Mesothelial cell of epicardium (in vitro differentiated cells): Measurements from ENCODE around the gene STX4. TPM values are rescaled to one million over a fixed set of nuclear protein-coding genes. Genes with fewer than 3 reads are reported as not detected.

Experiments
- DNase-seq, 2 experiments: peaks; one replicate each; pipeline ENCODE4 v3.0.0; 2021; ENCODE audit warnings: low spot score in 2 of 2; ENCODE audit not compliant: unreplicated experiment in 2 of 2
- H3K27ac Mint-ChIP-seq: 2 replicates; pipeline ENCODE4 v1.8.0; 2021; ENCODE audit warnings: mixed read lengths
- H3K27me3 Mint-ChIP-seq: 2 replicates; pipeline ENCODE4 v1.8.0; 2021; ENCODE audit warnings: low read depth, mixed read lengths
- H3K36me3 Mint-ChIP-seq: 2 replicates; pipeline ENCODE4 v1.8.0; 2021; ENCODE audit warnings: mixed read lengths
- H3K4me1 Mint-ChIP-seq: 2 replicates; pipeline ENCODE4 v1.8.0; 2021; ENCODE audit warnings: mixed read lengths
- H3K4me3 Mint-ChIP-seq: 2 replicates; pipeline ENCODE4 v1.8.0; 2021; ENCODE audit warnings: mild to moderate bottlenecking, moderate library complexity, mixed read lengths
- H3K9me3 Mint-ChIP-seq: 2 replicates; pipeline ENCODE4 v1.8.0; 2021; ENCODE audit warnings: mixed read lengths
- CTCF ChIP-seq: fragments of 200-600 bp; sonication (generic); IDR thresholded peaks from one replicate; pipeline ENCODE4 v1.5.0; 2021; ENCODE audit warnings: antibody characterized with exemption; ENCODE audit not compliant: unreplicated experiment
- total RNA-seq: library from RNA; stranded (reverse); gene quantifications from 3 replicates; pipeline ENCODE4 v1.2.1, GENCODE V29; 2021

STX4 gene
- total RNA-seq, 1 donor from 2014 or later = 42.8 TPM

DNA sequence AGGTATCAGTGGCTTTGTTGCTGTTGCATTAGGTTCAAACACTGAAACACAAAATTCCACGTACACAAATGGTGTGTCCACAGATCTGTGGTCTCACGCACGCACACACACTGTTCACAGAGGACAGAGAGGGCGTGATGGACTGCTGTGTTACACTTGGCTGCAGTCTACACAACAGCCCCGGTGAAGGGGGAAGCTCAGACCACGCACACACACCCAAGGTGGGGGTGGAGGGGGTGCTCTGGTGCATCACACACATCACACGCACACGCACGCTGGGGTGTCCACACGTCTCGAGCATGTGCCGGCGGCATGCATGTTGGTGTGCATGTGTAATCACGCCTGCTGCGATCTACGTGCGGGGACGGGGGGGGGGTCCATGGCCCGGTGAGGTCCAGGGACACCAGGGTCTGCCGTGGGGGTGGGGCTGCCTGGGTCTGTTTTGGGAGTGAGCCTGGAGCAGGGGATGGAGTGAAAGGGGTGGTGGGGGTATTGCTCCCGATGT is 41.0 kb upstream of the STX4 start:
- no peak for DNase-seq
- Mint-ChIP-seq H3K4me1 (peaks cover 8% of the 10 kb centered on the region), H3K9me3 (no peaks in the 10 kb centered on the region), H3K4me3 (no peak overlapping the region), H3K36me3 (no peaks in the 10 kb centered on the region), H3K27ac (no peak overlapping the region), H3K27me3 (peaks cover 15% of the 10 kb centered on the region)
- no peak for TF ChIP-seq CTCF

DNA sequence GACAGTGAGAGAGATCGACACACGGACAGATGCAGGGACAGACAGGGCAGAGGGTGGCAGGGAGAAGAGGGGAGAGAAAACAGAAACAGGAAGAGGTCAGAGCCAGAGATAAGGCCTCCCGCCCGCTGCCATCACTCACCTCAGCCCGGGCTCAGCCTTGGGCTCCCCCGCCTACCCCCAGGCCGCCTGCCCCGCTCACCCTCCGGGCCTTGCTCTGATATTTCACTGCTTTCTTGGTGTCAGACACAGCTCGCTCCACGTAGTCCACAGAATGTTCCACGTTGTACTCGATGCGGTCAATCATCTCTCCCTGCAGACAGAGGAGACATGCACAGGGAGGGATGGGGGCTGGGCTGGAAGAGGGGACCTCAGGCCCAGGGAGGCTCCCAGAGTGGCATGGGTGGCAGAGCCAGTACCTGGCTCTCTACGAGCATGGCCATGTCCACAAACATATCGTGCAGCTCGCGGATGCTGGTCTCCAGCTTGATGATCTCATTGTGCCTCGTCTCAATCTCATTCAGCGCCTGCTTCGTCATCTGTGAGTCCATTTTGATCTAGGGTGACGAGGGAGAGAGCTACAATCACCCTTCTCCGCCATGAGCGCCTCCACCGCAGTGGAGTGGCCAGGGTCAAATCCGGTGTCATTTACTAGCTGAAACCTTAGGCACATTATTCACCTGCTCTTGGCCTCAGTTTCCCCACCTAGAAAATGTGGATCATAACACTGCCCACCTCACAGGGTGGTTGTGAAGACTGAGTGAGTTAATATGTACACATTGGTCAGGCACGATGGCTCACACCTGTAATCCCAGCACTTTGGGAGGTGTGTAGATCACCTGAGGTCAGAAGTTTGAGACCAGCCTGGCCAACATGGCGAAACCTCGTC is 40.2 kb upstream of the STX4 start:
- H3K9me3 Mint-ChIP-seq = no peaks in the 10 kb centered on the region
- no peak overlapping the region for H3K27ac Mint-ChIP-seq

DNA sequence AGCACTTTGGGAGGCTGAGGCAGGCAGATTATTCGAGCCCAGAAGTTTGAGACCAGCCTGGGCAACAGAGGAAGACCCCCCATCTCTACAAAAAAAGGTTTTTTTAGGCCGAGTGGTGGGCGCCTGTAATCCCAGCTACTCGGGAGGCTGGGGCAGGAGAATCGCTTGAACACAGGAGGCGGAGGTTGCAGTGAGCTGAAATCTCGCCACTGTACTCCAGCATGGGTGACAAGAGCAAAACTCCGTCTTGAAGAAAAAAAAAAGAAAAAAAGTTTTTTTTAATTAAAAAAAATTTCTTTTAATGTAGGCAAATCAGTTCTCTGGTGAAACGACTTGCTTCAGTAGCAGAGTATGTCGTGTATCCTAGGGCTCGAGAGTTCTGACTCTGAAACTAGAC is 37.4 kb upstream of the STX4 start:
- Mint-ChIP-seq H3K27me3 (peaks cover 31% of the 10 kb centered on the region), H3K27ac (no peak overlapping the region), H3K4me1 (peaks cover 18% of the 10 kb centered on the region), H3K36me3 (no peaks in the 10 kb centered on the region), H3K9me3 (no peaks in the 10 kb centered on the region), H3K4me3 (peak overlapping the region; percentile 40)
- no peak for TF ChIP-seq CTCF
- no peak for DNase-seq

More for the DNA sequence above, 40.2 kb upstream of the STX4 start:
- H3K4me3 Mint-ChIP-seq = no peak overlapping the region
- H3K36me3 Mint-ChIP-seq = no peaks in the 10 kb centered on the region
- H3K27me3 Mint-ChIP-seq = peaks cover 23% of the 10 kb centered on the region
- H3K4me1 Mint-ChIP-seq = peaks cover 14% of the 10 kb centered on the region
- TF ChIP-seq CTCF = no peak
- DNase-seq = no peak

DNA sequence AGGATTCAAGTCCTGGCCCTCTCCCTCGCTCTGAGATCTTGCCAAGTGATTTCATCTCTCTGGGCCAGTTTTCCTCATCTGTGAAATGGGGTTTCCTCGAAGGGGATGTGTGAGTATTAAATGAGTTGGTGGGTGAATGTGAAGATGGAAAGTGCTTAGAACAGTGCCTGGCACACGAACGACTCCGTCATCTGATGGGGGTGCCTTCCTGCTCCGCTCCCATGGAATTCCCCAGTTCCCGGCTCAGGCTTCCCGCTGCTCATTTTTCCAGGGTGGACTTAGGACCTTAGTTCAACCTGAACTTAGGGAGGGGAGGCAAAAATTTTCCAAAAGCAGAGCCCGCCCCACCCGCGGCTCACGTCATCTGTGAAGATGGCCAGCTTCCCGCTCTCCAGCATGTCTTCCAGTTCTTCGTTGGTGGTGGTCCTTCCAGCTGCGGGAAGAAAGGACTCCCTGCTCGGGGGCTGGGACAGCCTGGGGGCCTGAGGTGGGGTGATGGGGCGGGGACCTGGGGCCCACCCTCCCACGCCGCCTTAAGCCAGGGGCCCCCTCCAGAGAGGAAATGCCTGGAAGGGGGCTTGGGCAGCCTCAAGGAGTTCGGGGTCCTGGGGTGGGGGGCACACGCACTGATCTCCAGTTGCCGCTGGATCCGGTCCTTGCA is 36.9 kb upstream of the STX4 start:
- Mint-ChIP-seq H3K27ac (no peak overlapping the region), H3K36me3 (no peaks in the 10 kb centered on the region), H3K9me3 (no peaks in the 10 kb centered on the region), H3K4me3 (peak overlapping the region; percentile 68), H3K27me3 (peaks cover 31% of the 10 kb centered on the region), H3K4me1 (peaks cover 18% of the 10 kb centered on the region)
- TF ChIP-seq CTCF = no peak
- DNase-seq = no peak

DNA sequence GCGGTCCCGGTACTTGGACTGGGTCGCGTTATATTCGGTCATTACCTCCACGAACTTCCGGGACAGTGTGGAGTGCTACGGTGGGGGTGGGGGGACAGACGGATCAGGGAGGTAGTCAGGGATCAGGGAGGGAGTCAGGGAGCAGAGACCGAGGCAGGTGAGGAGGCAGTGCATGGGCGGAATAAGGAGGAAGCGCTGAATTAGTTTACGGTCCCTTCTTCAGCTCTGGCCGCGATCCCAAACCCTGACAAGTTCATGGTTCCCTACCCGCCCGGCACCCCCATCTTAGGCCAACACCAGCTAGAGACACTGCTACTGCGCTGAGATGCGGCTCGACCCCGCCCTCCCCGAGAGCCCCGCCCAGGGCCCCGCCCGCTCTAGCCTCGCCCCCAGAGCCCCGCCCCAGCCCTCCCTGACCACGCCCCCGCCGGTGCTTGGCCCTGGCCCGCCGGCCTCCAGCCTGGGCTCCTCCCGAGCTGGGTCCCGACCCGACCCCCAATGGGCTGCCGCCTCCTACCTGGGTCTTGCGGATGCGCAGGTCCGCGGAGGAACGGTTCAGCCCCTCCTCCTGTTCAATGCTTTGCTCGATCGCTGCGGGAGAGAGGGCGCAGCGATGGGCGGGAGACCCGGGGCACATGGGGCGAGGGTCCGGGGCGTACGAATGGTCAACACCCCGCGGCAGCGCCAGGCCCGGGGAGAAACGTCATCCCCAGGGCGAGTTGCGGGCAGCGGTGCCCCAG is 36.2 kb upstream of the STX4 start:
- peak; percentile 51 to 57 for DNase-seq
- Mint-ChIP-seq H3K9me3 (no peaks in the 10 kb centered on the region), H3K27ac (no peak overlapping the region), H3K4me3 (peak overlapping the region; percentile 68), H3K27me3 (peaks cover 31% of the 10 kb centered on the region), H3K36me3 (no peaks in the 10 kb centered on the region), H3K4me1 (peaks cover 19% of the 10 kb centered on the region)
- no peak for TF ChIP-seq CTCF
